Measurements from ENCODE around the gene EPM2A.
"Not testable (repeated sequence)": the region's sequence is repeated elsewhere in the genome, so short reads cannot be mapped to it uniquely, and the experiment has no call there.

The EPM2A gene

DNA sequence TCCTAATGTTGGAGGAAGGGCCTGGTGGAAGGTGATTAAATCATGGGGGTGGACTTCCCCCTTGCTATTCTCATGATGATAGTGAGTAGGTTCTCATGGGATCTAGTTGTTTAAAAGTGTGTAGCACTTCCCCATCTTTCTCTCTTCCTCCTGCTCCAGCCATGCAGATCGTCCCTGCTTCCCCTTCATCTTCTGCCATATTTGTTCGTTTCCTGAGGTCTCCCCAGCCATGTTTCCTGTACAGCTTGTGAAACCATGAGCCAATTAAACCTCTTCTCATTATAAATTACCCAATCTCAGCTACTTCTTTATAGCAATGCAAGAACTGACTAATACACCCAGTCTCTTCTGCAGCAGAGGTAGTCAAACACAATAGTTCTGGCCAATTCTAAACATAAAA is 5.4 kb downstream of the EPM2A start:
- no peak for DNase-seq (ENCODE audit: low spot score)

GRCh38 chr6:145728444-145729385 is 6.6 kb downstream of the EPM2A start:
- DNase-seq (ENCODE audit: low spot score), result no peak

DNA sequence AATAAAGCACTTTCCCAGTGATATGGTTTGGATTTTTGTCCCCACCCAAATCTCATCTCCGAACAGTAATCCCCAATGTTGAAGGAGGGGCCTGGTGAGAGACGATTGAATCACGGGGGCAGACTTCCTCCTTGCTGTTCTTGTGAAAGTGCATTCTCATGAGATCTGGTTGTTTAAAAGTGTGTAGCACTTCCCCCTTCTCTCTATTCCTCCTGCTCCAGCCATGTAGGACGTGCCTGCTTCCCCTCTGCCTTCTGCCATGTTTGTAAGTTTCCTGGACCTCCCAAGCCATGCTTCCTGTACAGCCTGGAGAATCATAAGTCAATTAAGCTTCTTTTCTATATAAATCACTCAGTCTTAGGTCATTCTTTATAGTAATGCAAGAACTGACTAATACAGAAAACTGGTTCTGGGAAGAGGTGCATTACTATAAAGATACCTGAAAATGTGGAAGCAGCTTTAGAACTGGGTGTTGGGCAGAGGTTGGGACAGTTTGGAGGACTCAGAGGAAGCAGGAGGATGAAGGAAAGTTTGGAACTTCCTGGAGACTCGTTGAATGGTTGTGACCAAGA is 7.4 kb downstream of the EPM2A start:
- DNase-seq (ENCODE audit: low spot score), result no peak

GRCh38 chr6:145725570-145725969 is 9.8 kb downstream of the EPM2A start:
- no peak for DNase-seq (ENCODE audit: low spot score)

GRCh38 chr6:145723646-145724045 is 11.7 kb downstream of the EPM2A start:
- no peak for DNase-seq (ENCODE audit: low spot score)

GRCh38 chr6:145722190-145722589 is 13.1 kb downstream of the EPM2A start:
- DNase-seq (ENCODE audit: low spot score), result no peak

DNA sequence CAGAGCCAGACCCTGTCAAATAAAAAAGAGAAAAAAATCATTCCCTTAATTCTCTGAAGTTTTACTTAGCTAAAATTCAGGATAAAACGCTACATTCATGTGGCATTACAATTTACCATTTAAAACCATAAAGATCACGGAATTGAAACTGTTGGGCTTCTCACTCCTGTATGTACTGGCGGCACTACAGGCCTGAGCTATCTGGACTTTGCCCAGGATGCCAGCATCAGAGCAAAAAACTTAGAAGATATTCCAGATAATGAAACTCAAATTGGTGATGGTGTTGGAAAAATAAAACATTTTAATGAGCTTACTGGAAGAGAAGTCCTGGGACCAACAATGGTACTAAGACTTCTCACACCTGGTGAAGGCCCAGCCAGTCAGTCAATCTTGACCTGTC is 14.2 kb downstream of the EPM2A start:
- DNase-seq (ENCODE audit: low spot score), result no peak

DNA sequence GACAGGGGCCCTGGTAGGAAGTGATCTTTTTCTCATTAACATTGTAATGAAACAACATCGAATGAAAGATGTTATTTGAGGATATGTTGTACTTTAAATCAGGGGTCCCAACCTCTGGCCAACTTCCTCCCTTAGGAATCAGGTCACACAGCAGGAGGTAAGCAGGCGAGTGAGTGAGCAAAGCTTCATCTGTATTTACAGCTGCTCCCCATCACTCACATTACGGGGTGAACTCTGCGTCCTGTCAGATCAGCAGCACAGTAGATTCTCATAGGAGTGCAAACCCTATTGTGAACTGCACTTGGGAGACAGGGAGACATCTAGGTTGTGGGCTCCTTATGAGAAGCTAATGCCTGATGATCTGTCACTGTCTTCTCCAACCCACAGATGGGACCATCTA is 19.9 kb downstream of the EPM2A start:
- DNase-seq (ENCODE audit: low spot score), result no peak

DNA sequence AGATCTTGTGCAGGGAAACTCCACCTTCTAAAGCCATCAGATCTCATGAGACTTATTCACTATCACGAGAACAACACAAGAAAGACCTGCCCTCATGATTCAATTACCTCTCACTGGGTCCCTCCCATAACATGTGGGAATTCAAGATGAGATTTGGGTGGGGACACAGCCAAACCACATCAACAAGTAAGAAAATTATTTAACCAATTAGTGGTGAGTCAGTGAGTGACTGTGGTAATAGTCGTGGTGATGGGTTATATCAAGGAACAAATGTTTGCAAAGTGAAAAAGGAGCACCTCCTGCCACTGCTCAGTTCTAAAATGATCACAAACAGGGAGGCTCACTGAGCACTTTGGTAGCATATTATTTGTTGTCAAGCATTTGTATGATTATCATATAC is 20.6 kb downstream of the EPM2A start:
- DNase-seq (ENCODE audit: low spot score), result no peak

DNA sequence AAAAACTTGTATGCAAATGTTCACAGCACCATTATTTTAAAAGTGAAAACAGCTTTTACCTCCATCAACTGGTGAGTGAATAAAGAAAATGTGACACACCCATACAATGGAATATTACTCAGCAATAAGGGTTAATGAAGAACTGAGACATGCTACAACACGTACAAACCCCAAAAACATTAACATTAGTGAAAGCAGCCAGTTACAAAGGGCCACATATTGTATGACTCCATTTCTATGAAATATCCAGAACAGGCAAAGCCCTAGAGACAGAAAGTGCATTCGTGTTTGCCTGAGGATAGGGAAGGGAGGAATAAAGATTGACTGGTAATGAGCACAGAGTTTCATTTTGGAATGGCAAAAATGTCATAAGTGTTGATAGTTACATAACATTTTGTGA is 21.5 kb downstream of the EPM2A start:
- DNase-seq (ENCODE audit: low spot score), result no peak

- no peak for DNase-seq (ENCODE audit: low spot score)
These were observed 23.9 kb downstream of the EPM2A start for GRCh38 chr6:145711372-145711771.

GRCh38 chr6:145707397-145707796 is 27.9 kb downstream of the EPM2A start:
- DNase-seq (ENCODE audit: low spot score), result no peak

DNA sequence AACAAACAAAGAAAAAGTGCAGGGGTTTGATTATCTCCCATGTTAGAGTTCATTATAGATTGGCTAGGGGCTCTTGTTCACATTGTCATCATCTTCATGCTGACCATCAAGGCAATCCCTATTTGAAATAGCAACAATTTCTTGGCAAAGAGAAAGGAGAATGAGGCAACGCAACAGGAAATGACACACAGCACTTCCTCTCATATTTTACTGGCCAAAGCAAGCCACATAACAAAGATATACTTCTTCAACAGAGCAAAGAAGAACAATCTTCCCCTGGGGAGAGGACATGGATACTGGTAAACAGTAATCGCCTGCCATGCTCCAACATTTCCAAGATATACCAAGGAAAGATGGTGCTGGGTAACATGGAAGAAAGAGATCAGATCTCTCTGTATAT is 29.8 kb downstream of the EPM2A start:
- no peak for DNase-seq (ENCODE audit: low spot score)

DNA sequence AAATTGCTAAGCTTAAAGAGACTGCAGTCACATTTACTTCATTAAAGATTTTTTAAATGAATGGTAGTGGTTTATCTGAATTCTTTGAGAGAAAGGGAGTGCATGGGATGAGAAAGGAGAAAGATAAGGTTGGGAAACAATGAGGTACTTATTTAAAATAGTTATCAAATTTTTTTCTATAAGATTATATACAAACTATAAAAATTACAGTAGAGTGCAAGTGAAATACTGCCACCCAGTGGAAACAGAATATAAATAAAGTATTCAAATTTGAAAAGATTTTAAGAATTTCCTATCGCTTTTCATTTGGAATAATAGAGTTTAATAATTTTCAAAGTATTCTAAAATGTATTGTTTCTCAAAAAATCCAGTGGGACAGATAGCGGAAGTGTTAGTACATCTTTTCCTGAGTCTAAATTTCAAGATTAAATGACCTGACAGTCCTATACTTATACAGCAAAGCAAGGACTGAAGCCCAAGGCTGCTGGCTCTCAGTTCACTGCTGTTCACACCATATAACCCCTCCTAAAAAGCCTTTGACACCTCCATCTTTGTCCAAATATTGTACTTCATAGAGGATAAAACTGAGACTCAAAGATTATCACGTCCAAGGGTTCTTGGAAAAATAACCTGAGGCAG is 31.1 kb downstream of the EPM2A start:
- no peak for DNase-seq (ENCODE audit: low spot score)

- DNase-seq (ENCODE audit: low spot score), result no peak
These were observed 35.9 kb downstream of the EPM2A start for GRCh38 chr6:145699462-145699861.

DNA sequence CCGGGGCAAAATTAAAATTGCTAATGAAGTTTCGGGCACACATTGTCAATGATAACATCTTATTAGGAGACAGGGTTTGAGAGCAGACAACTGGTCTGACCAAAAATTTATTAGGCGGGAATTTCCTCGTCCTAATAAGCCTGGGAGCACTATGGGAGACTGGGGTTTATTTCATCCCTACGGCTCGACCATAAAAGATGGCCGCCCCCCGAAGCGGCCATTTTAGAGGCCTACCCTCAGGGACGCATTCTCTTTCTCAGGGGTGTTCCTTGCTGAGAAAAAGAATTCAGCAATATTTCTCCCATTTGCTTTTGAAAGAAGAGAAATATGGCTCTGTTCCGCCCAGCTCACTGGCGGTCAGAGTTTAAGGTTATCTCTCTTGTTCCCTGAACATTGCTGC is 37.9 kb downstream of the EPM2A start:
- DNase-seq (ENCODE audit: low spot score), result not testable (repeated sequence)

GRCh38 chr6:145694083-145694737 is 41.1 kb downstream of the EPM2A start:
- DNase-seq (ENCODE audit: low spot score), result no peak

GRCh38 chr6:145690969-145691368 is 44.4 kb downstream of the EPM2A start:
- DNase-seq (ENCODE audit: low spot score), result no peak

GRCh38 chr6:145689529-145689928 is 45.8 kb downstream of the EPM2A start:
- DNase-seq (ENCODE audit: low spot score), result no peak

DNA sequence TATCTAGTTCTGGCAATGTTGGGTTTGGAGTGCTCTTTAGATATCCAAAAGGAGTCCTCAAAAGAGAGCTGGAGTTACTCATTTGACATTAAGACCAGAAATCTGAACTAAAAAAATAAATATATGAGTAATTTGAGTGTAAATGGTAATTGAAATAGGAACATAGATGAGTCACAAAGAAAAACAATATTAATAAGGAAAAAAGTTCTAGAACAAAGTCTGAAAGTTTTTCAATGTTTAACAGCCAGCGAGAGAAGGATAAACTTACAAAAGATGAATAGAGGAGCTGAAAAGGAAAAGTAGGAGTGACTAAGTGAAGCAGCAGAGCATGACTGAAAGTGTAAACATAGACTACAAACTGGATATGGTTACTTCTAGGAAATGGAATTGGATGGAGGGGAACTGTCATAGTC is 46.8 kb downstream of the EPM2A start:
- no peak for DNase-seq (ENCODE audit: low spot score)

DNA sequence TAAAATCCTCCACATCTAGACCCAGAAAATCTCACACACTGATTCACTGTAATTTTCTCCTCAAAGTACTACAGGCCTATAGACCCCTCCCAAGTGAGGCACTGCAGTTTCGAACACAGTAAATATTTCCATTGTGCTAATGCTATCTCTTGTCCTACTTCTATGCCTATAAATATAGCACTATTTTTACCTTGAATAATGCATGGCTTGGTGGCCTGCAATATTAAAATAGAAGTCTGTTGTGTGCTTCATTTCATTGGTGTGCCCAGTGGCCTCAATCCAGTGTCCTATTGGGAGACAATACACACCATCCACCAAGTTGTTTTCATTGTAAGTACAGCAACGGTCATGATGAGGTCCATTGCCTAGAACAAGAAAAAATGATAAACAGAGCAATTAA is 49.4 kb downstream of the EPM2A start:
- DNase-seq (ENCODE audit: low spot score), result no peak

- DNase-seq (ENCODE audit: low spot score), result no peak
These were observed 53.4 kb downstream of the EPM2A start for GRCh38 chr6:145681965-145682364.

GRCh38 chr6:145673504-145673903 is 61.8 kb downstream of the EPM2A start:
- DNase-seq (ENCODE audit: low spot score), result no peak
